DND-41 (cell line): ENCODE measurements around the gene TECPR1.

Experiments
- ATAC-seq: fragments of 200-7000 bp; cut with Tn5 transposase; 3 replicates; pipeline ENCODE4 v1.9.1; 2021; ENCODE audit warnings: low read depth; ENCODE audit not compliant: insufficient read depth
- DNase-seq: peaks from one replicate; pipeline ENCODE4 v3.0.0-alpha.2; 2020
- H2AFZ ChIP-seq: 2 replicates; pipeline ENCODE4 v1.6.0; 2012; ENCODE audit warnings: low read depth, low read length
- H3K27ac ChIP-seq: 2 replicates; pipeline ENCODE4 v1.5.1; 2012; ENCODE audit warnings: low read length, inconsistent platforms
- H3K27me3 ChIP-seq: fragments of 200-600 bp; sonication (generic); 2 replicates; pipeline ENCODE4 v1.6.0; 2012; ENCODE audit warnings: low read length, mild to moderate bottlenecking, inconsistent platforms; ENCODE audit not compliant: insufficient read depth, poor library complexity
- H3K36me3 ChIP-seq: 2 replicates; pipeline ENCODE4 v1.5.1; 2012; ENCODE audit warnings: low read length, inconsistent platforms; ENCODE audit not compliant: insufficient read depth
- H3K4me1 ChIP-seq: 2 replicates; pipeline ENCODE4 v1.5.1; 2012; ENCODE audit warnings: mild to moderate bottlenecking, low read length; ENCODE audit not compliant: insufficient read depth
- H3K4me2 ChIP-seq: 2 replicates; pipeline ENCODE4 v1.6.0; 2012; ENCODE audit warnings: mild to moderate bottlenecking, moderate library complexity, low read length, inconsistent platforms; ENCODE audit not compliant: insufficient read depth
- H3K4me3 ChIP-seq, 2 experiments: fragments of 200-600 bp in 1 of 2; shearing (Covaris generic) in 1 of 2; 2 replicates each; pipeline ENCODE4 v1.5.1; 2012 to 2016; ENCODE audit warnings: inconsistent platforms in 2 of 2, low read length in 2 of 2, mild to moderate bottlenecking in 2 of 2, low read depth in 1 of 2, moderate library complexity in 1 of 2
- H3K79me2 ChIP-seq: 2 replicates; pipeline ENCODE4 v1.6.0; 2012; ENCODE audit warnings: low read length, inconsistent platforms; ENCODE audit not compliant: insufficient read depth
- H3K9ac ChIP-seq: 2 replicates; pipeline ENCODE4 v1.6.0; 2012; ENCODE audit warnings: low read depth, mild to moderate bottlenecking, inconsistent platforms, low read length, moderate library complexity
- H3K9me3 ChIP-seq: 2 replicates; pipeline ENCODE4 v1.5.1; 2012; ENCODE audit warnings: low read length, moderate library complexity, mild to moderate bottlenecking, inconsistent platforms; ENCODE audit not compliant: insufficient read depth, severe bottlenecking
- H4K20me1 ChIP-seq: 2 replicates; pipeline ENCODE4 v1.6.0; 2012; ENCODE audit warnings: low read length; ENCODE audit not compliant: insufficient read depth
- CTCF ChIP-seq: IDR thresholded peaks from 2 replicates; pipeline ENCODE4 v1.5.1; 2012; ENCODE audit warnings: borderline replicate concordance, low read length, moderate library complexity, mild to moderate bottlenecking; ENCODE audit not compliant: poor library complexity, severe bottlenecking; ENCODE audit errors: extremely low read depth
- EZH2 ChIP-seq: IDR thresholded peaks from 3 replicates; pipeline ENCODE4 v1.6.1; 2012; ENCODE audit warnings: borderline replicate concordance, low read depth, mild to moderate bottlenecking, moderate library complexity, low read length, inconsistent platforms; ENCODE audit not compliant: severe bottlenecking

Gene TECPR1

GRCh38 chr7:98249106-98249505 is 2.9 kb downstream of the TECPR1 start:
- ATAC-seq, result no peak
- H3K27me3 ChIP-seq, result no peaks in the 10 kb centered on the region
- peaks cover 2% of the 10 kb centered on the region for H4K20me1 ChIP-seq
- peaks cover 37% of the 10 kb centered on the region for H3K79me2 ChIP-seq
- DNase-seq, result no peak
- H3K4me2 ChIP-seq, result no peak overlapping the region; the same call in 1 of the 2 replicates
- H3K9me3 ChIP-seq, result no peaks in the 10 kb centered on the region
- no peak overlapping the region for H3K9ac ChIP-seq
- H3K27ac ChIP-seq, result peak overlapping the region; percentile 39; the same call in 1 of the 2 replicates
- H3K4me1 ChIP-seq, result peaks cover 44% of the 10 kb centered on the region
- H2AFZ ChIP-seq, result no peak overlapping the region
- TF ChIP-seq CTCF (no peak), EZH2 (no peak)
- peaks cover 4% of the 10 kb centered on the region for H3K36me3 ChIP-seq
- H3K4me3 ChIP-seq, result no peak overlapping the region

GRCh38 chr7:98248156-98248555 is 3.9 kb downstream of the TECPR1 start:
- Histone ChIP-seq H3K27ac (no peak overlapping the region), H3K36me3 (peaks cover 9% of the 10 kb centered on the region), H3K4me2 (no peak overlapping the region), H2AFZ (no peak overlapping the region), H4K20me1 (peaks cover 4% of the 10 kb centered on the region), H3K9me3 (no peaks in the 10 kb centered on the region), H3K4me3 (no peak overlapping the region), H3K27me3 (no peaks in the 10 kb centered on the region), H3K9ac (no peak overlapping the region), H3K4me1 (peaks cover 40% of the 10 kb centered on the region), H3K79me2 (peaks cover 31% of the 10 kb centered on the region)
- DNase-seq (no peak), ATAC-seq (no peak)
- TF ChIP-seq EZH2, result no peak
- TF ChIP-seq CTCF, result no peak

GRCh38 chr7:98244871-98245270 is 7.2 kb downstream of the TECPR1 start:
- no peak for TF ChIP-seq CTCF
- Histone ChIP-seq H3K4me1 (peaks cover 12% of the 10 kb centered on the region), H3K27ac (no peak overlapping the region), H3K4me3 (no peak overlapping the region), H3K27me3 (no peaks in the 10 kb centered on the region), H3K9me3 (no peaks in the 10 kb centered on the region), H3K79me2 (peaks cover 4% of the 10 kb centered on the region; the same call in 1 of the 2 replicates), H3K9ac (no peak overlapping the region), H3K4me2 (no peak overlapping the region), H4K20me1 (peaks cover 4% of the 10 kb centered on the region), H2AFZ (no peak overlapping the region), H3K36me3 (peaks cover 21% of the 10 kb centered on the region)
- ATAC-seq, result no peak
- DNase-seq, result no peak

GRCh38 chr7:98242934-98243333 is 9.1 kb downstream of the TECPR1 start:
- H3K4me2 ChIP-seq, result no peak overlapping the region
- DNase-seq (no peak), ATAC-seq (no peak)
- H3K9ac ChIP-seq, result no peak overlapping the region
- no peak overlapping the region for H2AFZ ChIP-seq
- H3K79me2 ChIP-seq, result no peaks in the 10 kb centered on the region
- no peak overlapping the region for H3K27ac ChIP-seq
- no peak overlapping the region for H3K4me3 ChIP-seq
- H3K36me3 ChIP-seq, result peaks cover 29% of the 10 kb centered on the region
- no peak for TF ChIP-seq CTCF
- no peak for TF ChIP-seq EZH2
- H3K9me3 ChIP-seq, result no peaks in the 10 kb centered on the region
- peaks cover 4% of the 10 kb centered on the region for H4K20me1 ChIP-seq
- H3K4me1 ChIP-seq, result no peaks in the 10 kb centered on the region
- no peaks in the 10 kb centered on the region for H3K27me3 ChIP-seq
